Cardiac muscle cell (in vitro differentiated cells and primary cell): ENCODE data around the gene CTSC. TPM values are rescaled to one million over a fixed set of nuclear protein-coding genes. Genes with fewer than 3 reads are reported as not detected.

Source experiments
- DNase-seq, 2 donors: peaks; one replicate each; pipeline versions ENCODE4 v3.0.0 to v3.0.0-alpha.2; 2010 to 2017; ENCODE audit warnings: low read depth in 1 of 2, low spot score in 1 of 2
- H3K27ac ChIP-seq: fragments of 200-600 bp; sonication (generic); 2 replicates; pipeline ENCODE4 v1.5.1; 2016
- H3K27me3 ChIP-seq: fragments of 200-600 bp; sonication (generic); 2 replicates; pipeline ENCODE4 v1.6.0; 2016; ENCODE audit warnings: control low read depth
- H3K36me3 ChIP-seq: fragments of 200-600 bp; sonication (generic); 2 replicates; pipeline ENCODE4 v1.5.1; 2016; ENCODE audit warnings: control low read depth
- H3K4me1 ChIP-seq: fragments of 200-600 bp; sonication (generic); 2 replicates; pipeline ENCODE4 v1.8.1; 2017; ENCODE audit warnings: low read depth, mild to moderate bottlenecking, mixed run types
- H3K4me3 ChIP-seq: fragments of 200-600 bp; sonication (generic); 2 replicates; pipeline ENCODE4 v1.5.1; 2016; ENCODE audit warnings: mild to moderate bottlenecking
- H3K9me3 ChIP-seq: fragments of 200-600 bp; sonication (generic); 2 replicates; pipeline ENCODE4 v1.5.1; 2017; ENCODE audit warnings: low read depth, mild to moderate bottlenecking, control low read depth
- polyA plus RNA-seq: library from polyadenylated mRNA; unstranded; fragments of >200 nt; fragmentation: Nextera tagmentation; extraction: Ambion mirVana; gene quantifications from 2 replicates; pipeline ENCODE4 v1.2.1, GENCODE V29; 2016
- total RNA-seq: library from RNA; depleted of rRNA; stranded (reverse); fragments of >200 nt; gene quantifications from 2 replicates; pipeline ENCODE4 v1.2.3, GENCODE V29; 2016
- TF ChIP-seq, protein P1 (sequence below): IDR thresholded peaks from 2 replicates; pipeline ENCODE4 v1.5.1; 2012; ENCODE audit warnings: low read depth, mild to moderate bottlenecking, low read length

The CTSC gene
- total and polyA plus RNA-seq, 2 experiments from 2014 or later: 119 to 120 TPM

- no peaks in the 10 kb centered on the region for H3K9me3 ChIP-seq
- H3K4me3 ChIP-seq: no peak overlapping the region
- no peak overlapping the region for H3K27ac ChIP-seq
- no peak for DNase-seq
- TF ChIP-seq, protein P1, sequence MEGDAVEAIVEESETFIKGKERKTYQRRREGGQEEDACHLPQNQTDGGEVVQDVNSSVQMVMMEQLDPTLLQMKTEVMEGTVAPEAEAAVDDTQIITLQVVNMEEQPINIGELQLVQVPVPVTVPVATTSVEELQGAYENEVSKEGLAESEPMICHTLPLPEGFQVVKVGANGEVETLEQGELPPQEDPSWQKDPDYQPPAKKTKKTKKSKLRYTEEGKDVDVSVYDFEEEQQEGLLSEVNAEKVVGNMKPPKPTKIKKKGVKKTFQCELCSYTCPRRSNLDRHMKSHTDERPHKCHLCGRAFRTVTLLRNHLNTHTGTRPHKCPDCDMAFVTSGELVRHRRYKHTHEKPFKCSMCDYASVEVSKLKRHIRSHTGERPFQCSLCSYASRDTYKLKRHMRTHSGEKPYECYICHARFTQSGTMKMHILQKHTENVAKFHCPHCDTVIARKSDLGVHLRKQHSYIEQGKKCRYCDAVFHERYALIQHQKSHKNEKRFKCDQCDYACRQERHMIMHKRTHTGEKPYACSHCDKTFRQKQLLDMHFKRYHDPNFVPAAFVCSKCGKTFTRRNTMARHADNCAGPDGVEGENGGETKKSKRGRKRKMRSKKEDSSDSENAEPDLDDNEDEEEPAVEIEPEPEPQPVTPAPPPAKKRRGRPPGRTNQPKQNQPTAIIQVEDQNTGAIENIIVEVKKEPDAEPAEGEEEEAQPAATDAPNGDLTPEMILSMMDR: no peak
- H3K27me3 ChIP-seq: no peaks in the 10 kb centered on the region
- peaks cover 2% of the 10 kb centered on the region for H3K36me3 ChIP-seq
- peaks cover 31% of the 10 kb centered on the region for H3K4me1 ChIP-seq
Observed at GRCh38 chr11:88295028-88295427, 42.5 kb downstream of the CTSC start.

DNA sequence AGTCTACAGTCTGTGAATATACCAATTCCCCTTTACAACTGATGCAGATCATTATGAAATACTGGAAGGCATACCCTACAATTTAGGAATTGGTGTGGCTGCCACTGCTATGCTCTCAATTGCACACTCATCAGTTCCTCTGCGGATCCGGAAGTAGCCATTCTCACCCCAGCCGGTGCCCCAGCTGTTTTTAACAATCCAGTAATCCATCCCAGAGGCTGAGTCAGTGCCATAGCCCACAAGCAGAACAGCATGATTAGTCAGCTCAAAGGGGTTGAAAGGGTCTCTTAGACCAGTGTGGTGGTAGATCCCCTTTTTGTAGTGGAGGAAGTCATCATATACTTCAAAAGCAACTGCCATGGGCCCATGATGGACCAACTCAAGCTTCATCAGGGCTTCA is 43.6 kb downstream of the CTSC start:
- no peak for DNase-seq
- Histone ChIP-seq H3K36me3 (peaks cover 4% of the 10 kb centered on the region), H3K27me3 (no peaks in the 10 kb centered on the region)

DNA sequence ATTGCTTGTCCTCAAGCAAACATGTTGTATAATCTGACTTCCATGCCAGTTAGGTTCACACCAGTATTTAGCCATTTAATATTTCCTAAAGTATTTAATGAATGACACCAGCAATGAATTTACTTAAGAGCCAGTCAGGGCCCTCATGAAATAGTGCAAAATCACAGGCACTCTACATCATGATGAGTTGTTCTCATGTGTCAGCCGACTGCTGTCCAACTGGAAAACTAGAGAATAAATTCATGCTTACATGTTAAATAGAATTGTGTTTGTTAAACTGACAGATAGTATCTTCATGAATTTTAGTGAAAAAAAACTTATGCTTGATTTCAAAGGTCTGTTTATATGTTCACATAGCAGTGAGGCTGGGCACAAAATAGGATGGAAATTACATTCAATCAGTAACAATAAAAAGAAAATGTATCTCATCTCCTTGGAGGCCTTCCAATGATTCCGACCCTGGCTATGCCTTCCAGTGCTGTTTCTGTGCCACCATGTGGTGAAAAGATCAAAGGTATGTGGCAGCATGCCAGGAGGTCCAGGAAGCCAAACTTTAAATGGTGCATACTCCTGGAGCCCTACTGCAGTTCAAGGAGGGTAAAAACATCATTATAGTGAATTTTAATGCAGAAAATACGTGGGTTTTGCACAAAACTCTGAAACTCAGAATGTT is 45.2 kb downstream of the CTSC start:
- peaks cover 4% of the 10 kb centered on the region for H3K36me3 ChIP-seq
- no peak overlapping the region for H3K27ac ChIP-seq
- H3K9me3 ChIP-seq: no peaks in the 10 kb centered on the region
- TF ChIP-seq, protein P1: no peak
- H3K4me1 ChIP-seq: peaks cover 5% of the 10 kb centered on the region
- DNase-seq: peak; percentile 38 to 51
- H3K4me3 ChIP-seq: no peak overlapping the region
- no peaks in the 10 kb centered on the region for H3K27me3 ChIP-seq

More for the DNA sequence above, 43.6 kb downstream of the CTSC start:
- Histone ChIP-seq H3K4me1 (peaks cover 22% of the 10 kb centered on the region), H3K27ac (no peak overlapping the region), H3K9me3 (no peaks in the 10 kb centered on the region), H3K4me3 (no peak overlapping the region)
- TF ChIP-seq, protein P1: no peak

- no peak for DNase-seq
- Histone ChIP-seq H3K9me3 (no peaks in the 10 kb centered on the region), H3K36me3 (peaks cover 4% of the 10 kb centered on the region), H3K4me3 (no peak overlapping the region), H3K27me3 (no peaks in the 10 kb centered on the region), H3K4me1 (peaks cover 15% of the 10 kb centered on the region), H3K27ac (no peak overlapping the region)
- TF ChIP-seq, protein P1: no peak
Observed at GRCh38 chr11:88288560-88288959, 49.0 kb downstream of the CTSC start.

- peak; percentile 19 to 60 for DNase-seq
- Histone ChIP-seq H3K27ac (no peak overlapping the region), H3K9me3 (no peaks in the 10 kb centered on the region), H3K27me3 (no peaks in the 10 kb centered on the region), H3K4me1 (peaks cover 25% of the 10 kb centered on the region), H3K36me3 (no peaks in the 10 kb centered on the region), H3K4me3 (no peak overlapping the region)
- TF ChIP-seq, protein P1: no peak
Observed at GRCh38 chr11:88284336-88285050, 53.0 kb downstream of the CTSC start.
